HepG2 (cell line): ENCODE measurements around the gene RBM8A. TPM values are rescaled to one million over a fixed set of nuclear protein-coding genes. Genes with fewer than 3 reads are reported as not detected.

ENCODE experiments used
- CHD4 ChIP-seq: fragments of 200-600 bp; sonication (generic); IDR thresholded peaks from 2 replicates; pipeline ENCODE4 v1.7.0; 2017; ENCODE audit warnings: mild to moderate bottlenecking, low read length, borderline replicate concordance
- GATA4 ChIP-seq: sonication (generic); IDR thresholded peaks from 2 replicates; pipeline ENCODE4 v1.6.1; 2016; ENCODE audit warnings: antibody characterized with exemption, low read depth, borderline replicate concordance
- GMEB1 ChIP-seq: sonication (generic); formaldehyde crosslinking; IDR thresholded peaks from 2 replicates; pipeline ENCODE4 v1.5.1; 2020; ENCODE audit warnings: missing genetic modification reagents, mild to moderate bottlenecking, borderline replicate concordance
- PHF21A ChIP-seq: sonication (generic); formaldehyde crosslinking; IDR thresholded peaks from 2 replicates; pipeline ENCODE4 v1.5.0; 2020; ENCODE audit warnings: mild to moderate bottlenecking, missing genetic modification reagents
- POLR2A ChIP-seq, 2 experiments: IDR thresholded peaks; 2 replicates each; pipeline ENCODE4 v1.6.1; 2011; ENCODE audit warnings: low read depth in 2 of 2, low read length in 2 of 2, mild to moderate bottlenecking in 1 of 2, moderate library complexity in 1 of 2; ENCODE audit not compliant: insufficient read depth in 1 of 2
- PRDM4 ChIP-seq: sonication (generic); formaldehyde crosslinking; IDR thresholded peaks from 2 replicates; pipeline ENCODE4 v1.9.0; 2021; ENCODE audit warnings: missing genetic modification reagents, borderline replicate concordance
- SRSF1 ChIP-seq: fragments of 200-400 bp; formaldehyde crosslinking; optimal IDR thresholded peaks from 2 replicates; pipeline ENCODE3; 2017; ENCODE audit warnings: mild to moderate bottlenecking, low read depth, low read length, moderate library complexity
- SYNCRIP ChIP-seq: fragments of 200-400 bp; formaldehyde crosslinking; IDR thresholded peaks from 2 replicates; pipeline ENCODE4 v1.6.1; 2018; ENCODE audit warnings: mild to moderate bottlenecking, low read depth, low read length; ENCODE audit not compliant: insufficient read depth
- THAP8 ChIP-seq: sonication (generic); formaldehyde crosslinking; IDR thresholded peaks from 2 replicates; pipeline ENCODE4 v1.5.1; 2020; ENCODE audit warnings: missing genetic modification reagents, mild to moderate bottlenecking, borderline replicate concordance
- TRIM24 ChIP-seq: sonication (generic); formaldehyde crosslinking; IDR thresholded peaks from 2 replicates; pipeline ENCODE4 v1.8.0; 2022; ENCODE audit warnings: mild to moderate bottlenecking, missing genetic modification reagents
- ZBTB10 ChIP-seq: sonication (generic); formaldehyde crosslinking; IDR thresholded peaks from 2 replicates; pipeline ENCODE4 v1.4.0; 2020; ENCODE audit warnings: missing genetic modification reagents, borderline replicate concordance
- ZFX ChIP-seq: sonication (generic); formaldehyde crosslinking; IDR thresholded peaks from 2 replicates; pipeline ENCODE4 v1.4.0; 2020; ENCODE audit warnings: mild to moderate bottlenecking, low read depth, missing genetic modification reagents, moderate library complexity
- ZMYM3 ChIP-seq: sonication (generic); formaldehyde crosslinking; IDR thresholded peaks from 2 replicates; pipeline ENCODE4 v1.5.1; 2020; ENCODE audit warnings: mild to moderate bottlenecking, missing genetic modification reagents
- ZNF274 ChIP-seq: sonication (generic); formaldehyde crosslinking; IDR thresholded peaks from 2 replicates; pipeline ENCODE4 v1.5.1; 2020; ENCODE audit warnings: mild to moderate bottlenecking, missing genetic modification reagents
- ZNF430 ChIP-seq: sonication (generic); formaldehyde crosslinking; IDR thresholded peaks from 2 replicates; pipeline ENCODE4 v1.9.0; 2021; ENCODE audit warnings: mild to moderate bottlenecking, missing genetic modification reagents
- ZNF709 ChIP-seq: sonication (generic); formaldehyde crosslinking; IDR thresholded peaks from 2 replicates; pipeline ENCODE4 v1.5.0; 2020; ENCODE audit warnings: mild to moderate bottlenecking, missing genetic modification reagents
- ZNF781 ChIP-seq: sonication (generic); formaldehyde crosslinking; IDR thresholded peaks from 2 replicates; pipeline ENCODE4 v1.5.1; 2020; ENCODE audit warnings: borderline replicate concordance, mild to moderate bottlenecking, missing genetic modification reagents; ENCODE audit errors: not compliant biosample characterization
- ZNF816 ChIP-seq: sonication (generic); formaldehyde crosslinking; IDR thresholded peaks from 2 replicates; pipeline ENCODE4 v1.8.0; 2022; ENCODE audit warnings: missing genetic modification reagents, mild to moderate bottlenecking, borderline replicate concordance
- ZSCAN5A ChIP-seq: sonication (generic); formaldehyde crosslinking; IDR thresholded peaks from 2 replicates; pipeline ENCODE4 v1.8.0; 2022; ENCODE audit warnings: mild to moderate bottlenecking, missing genetic modification reagents, borderline replicate concordance
- polyA plus RNA-seq, 8 experiments: library from polyadenylated mRNA; depleted of rRNA in 3 of 8; stranded (reverse) in 7 of 8; unstranded in 1 of 8; fragments of >200 nt; fragmentation: Illumina TruSeq in 4 of 8; extraction: Trizol in 4 of 8; gene quantifications; 2 replicates each; pipeline versions ENCODE4 v1.2.1 to v1.2.3, GENCODE V29; 2011 to 2016; ENCODE audit warnings: low read depth in 4 of 8, missing spikeins in 1 of 8, mixed read lengths in 1 of 8; ENCODE audit not compliant: insufficient read depth in 1 of 8
- total RNA-seq, 5 experiments: library from RNA; depleted of rRNA; stranded (reverse); fragments of >200 nt; fragmentation: Illumina TruSeq; extraction: Trizol; gene quantifications; 2 replicates each; pipeline ENCODE4 v1.2.3, GENCODE V29; 2016; ENCODE audit warnings: low read depth in 1 of 5

Gene RBM8A
- total and polyA plus RNA-seq, 2 of the 13 experiments (the other 11 are each of a cell fraction or from before 2014, with no cell fraction given): 106 to 162 TPM

GRCh38 chr1:145918992-145919939 is 8.0 kb downstream of the RBM8A start (continued):
- TF ChIP-seq ZNF816 (CRISPR knock-in tag) (no peak), TRIM24 (no peak), PRDM4 (CRISPR knock-in tag) (no peak), ZBTB10 (CRISPR knock-in tag) (no peak), GATA4 (no peak), PHF21A (CRISPR knock-in tag) (0 out of 2 replicates have a peak, but pooled peaks have one; percentile 5), SYNCRIP (no peak), ZNF781 (CRISPR knock-in tag) (peak; percentile 33), GMEB1 (CRISPR knock-in tag) (no peak), ZFX (no peak), ZMYM3 (peak; percentile 14; the same call in 1 of the 2 replicates), CHD4 (no peak), ZNF274 (CRISPR knock-in tag) (no peak), ZSCAN5A (CRISPR knock-in tag) (no peak), POLR2A (IDR thresholded peaks at IDR 0.05; ENCODE audit: insufficient read depth in 1 of 2, low read depth in 2 of 2, low read length in 2 of 2) (peak in 1 of 2 experiments; percentile 26; a peak in 1 of 4 replicates), ZNF430 (CRISPR knock-in tag) (peak; percentile 64; the same call in 1 of the 2 replicates), SRSF1 (peak; percentile 47), ZNF709 (CRISPR knock-in tag) (0 out of 2 replicates have a peak, but pooled peaks have one; percentile 41), THAP8 (no peak)
